GM04503 (cell line): Measurements from ENCODE around the gene FABP3.
"Not testable (repeated sequence)": the region's sequence is repeated elsewhere in the genome, so short reads cannot be mapped to it uniquely, and the experiment has no call there.

Experiments
- DNase-seq: peaks from one replicate; pipeline ENCODE4 v3.0.0-alpha.2; 2012; ENCODE audit warnings: low read depth

Gene FABP3

DNA sequence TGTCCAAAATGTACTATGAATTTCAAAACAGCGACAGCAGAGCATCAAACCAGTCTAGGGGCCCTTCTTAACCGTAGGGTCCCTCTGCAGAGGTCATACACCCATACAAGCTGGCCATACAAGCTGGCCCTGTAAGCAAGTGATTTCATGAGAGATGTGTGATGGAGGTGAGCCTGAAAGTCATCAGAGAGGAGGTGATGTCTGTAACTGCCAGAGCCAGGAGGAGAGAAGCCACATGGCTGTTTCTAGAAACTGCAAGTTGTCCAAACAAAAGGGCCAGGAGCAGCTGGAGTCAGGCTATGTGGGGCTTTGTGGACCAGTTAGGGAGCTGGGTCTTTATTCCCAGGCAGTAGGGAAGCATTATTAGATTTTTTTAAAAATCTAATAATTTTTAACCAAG, 25.4 kb upstream of the FABP3 start:
- no peak for DNase-seq

DNA sequence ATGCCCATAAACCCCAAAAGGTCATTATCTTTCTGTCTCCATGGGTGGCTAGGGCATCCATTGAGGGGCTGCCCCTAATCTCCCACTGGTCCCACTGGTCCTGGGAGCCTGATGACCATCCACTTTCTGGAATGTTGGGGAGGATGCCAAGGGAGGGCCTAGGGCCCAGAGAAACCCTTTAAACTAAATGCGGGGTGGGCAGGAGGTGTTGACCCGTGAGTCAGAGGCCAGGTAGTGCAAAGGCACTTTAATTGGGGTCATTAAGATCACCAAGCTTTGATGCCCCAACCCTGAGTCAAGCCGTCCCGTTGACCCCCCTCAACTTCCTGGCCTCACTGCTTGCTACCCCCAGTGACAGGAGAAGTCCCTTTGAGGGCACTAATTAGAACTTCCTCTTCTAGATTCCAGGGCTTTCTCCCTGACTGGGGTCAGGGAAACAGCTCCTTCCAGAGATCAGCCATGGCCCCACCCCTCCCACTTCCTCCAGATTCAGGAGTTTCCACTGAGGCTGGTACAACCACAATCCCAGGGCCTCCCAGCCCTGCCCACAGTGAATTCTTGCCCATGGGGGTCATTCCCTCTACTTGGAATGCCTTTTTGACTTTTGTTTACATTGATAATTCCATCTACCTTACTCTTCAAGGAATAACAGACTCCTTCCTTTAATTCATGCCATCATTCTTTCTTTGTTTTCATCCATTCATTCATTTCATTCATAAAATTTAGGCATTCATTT, 24.7 kb upstream of the FABP3 start:
- no peak for DNase-seq

DNA sequence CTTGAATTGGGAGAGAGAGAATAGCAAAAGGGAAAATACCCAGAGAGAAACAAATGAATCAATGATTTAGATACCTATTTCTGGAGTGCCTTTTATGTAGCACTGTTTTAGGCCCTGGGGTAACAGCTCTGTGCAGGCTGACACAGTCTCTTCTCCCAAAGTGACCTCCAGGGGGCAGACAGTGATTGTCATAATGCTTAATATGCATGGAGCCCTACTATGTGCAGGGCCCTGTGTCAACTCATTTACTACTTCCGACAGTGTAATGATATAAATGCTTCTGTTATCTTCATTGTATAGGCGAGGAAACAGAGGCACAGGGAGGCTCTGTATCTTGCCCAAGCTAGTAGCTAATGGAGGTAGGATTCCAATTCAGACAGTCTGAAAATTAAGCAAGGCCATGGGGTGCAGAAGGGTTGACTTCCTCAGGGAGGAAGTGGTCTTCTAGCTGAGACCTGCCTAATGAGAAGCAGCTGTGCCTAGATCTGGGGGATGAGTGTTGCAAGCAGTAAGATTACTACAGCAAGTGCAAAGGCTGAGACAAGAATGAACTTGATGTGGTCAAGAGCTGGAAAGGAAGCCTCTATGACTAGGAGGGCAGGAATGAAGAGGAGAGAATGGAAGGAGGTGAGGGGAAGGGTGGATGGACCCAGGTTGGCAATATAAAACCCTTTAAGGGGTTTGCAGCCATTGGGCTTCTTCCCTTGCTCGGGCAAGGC, 23.9 kb upstream of the FABP3 start:
- peak; percentile 98 for DNase-seq

DNA sequence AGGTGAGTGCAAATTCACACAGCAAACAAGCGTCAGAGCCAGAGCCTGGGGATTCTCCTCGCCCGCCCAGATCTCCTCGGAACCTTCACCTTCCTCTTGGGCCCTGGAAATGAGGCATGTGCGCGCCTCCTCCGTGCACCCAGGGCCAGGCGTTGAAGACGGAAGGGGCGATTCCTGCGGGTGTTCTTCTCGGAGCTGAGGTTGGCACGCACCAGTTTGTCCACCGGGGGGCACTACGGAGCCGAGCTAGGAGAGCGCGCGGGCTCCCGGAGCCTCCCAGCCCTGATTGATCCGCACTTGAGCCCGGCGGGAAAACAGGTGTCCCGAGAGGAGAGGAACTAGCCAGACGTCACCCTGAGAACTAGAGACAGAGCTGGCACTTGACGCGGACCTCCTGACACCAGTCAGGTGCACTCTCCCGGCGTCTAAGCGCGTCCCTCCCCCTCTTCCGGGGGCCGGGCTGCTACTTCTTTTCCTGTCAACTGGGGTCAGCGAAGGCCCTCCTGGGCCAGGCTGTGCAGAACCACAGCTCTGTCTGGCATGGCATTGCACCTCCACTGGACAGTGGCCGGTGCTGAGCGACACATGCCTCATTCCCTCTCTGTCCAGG, 21.8 kb upstream of the FABP3 start:
- no peak for DNase-seq

DNA sequence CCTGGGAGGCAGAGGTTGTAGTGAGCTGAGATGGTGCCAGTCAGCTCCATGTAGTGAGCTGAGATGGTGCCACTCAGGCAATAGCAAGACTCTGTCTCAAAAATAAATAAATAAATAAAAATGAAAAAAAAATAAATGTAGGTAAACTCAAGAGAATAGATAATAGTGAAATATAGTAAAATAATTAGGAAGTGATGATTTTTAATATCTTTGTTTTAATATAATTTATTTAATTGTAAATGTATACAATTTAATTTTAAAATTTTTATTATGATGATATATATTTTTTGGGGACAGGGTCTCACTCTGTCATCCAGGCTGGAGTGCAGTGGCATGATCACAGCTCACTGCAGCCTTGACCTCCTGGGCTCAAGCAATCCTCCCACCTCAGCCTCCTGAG, 20.6 kb upstream of the FABP3 start:
- no peak for DNase-seq

DNA sequence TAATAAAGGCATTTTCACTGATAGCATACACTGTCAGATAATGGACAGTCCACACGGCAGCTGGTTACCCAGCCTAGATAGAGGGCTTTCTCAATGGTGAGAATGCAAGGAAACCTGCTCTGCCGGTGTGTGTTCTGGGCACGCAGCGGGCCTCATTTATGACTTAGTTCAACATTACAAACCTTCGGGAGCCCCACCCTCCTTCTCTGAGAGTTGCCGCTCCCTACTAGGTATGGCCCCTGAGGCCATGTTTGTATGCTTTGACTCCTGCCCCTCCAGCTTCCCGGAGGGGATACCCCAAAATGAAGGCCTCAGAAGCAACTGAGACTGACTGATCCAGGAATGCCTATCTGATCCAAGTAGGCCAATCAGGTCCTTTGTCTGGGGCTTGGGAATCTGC, 17.2 kb upstream of the FABP3 start:
- no peak for DNase-seq

DNA sequence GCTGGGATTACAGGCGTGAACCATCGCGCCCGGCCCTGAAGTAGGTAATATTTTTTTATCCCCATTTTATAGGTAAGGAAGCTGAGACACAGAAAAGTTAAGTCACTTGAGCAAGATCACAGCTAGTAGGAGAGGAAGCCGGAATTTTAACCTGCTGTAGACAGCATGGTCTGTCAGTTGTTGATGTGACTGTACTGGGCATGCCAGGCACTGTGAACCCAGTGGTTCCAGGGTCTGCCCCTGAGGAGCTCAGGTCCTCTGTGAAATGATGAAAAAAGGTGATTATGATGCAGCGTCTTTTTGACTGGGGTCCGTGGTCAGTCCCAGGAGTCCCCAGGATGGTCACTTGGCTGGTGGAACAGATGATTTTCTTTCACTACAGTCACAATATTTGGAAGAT, 16.7 kb upstream of the FABP3 start:
- DNase-seq: no peak

DNA sequence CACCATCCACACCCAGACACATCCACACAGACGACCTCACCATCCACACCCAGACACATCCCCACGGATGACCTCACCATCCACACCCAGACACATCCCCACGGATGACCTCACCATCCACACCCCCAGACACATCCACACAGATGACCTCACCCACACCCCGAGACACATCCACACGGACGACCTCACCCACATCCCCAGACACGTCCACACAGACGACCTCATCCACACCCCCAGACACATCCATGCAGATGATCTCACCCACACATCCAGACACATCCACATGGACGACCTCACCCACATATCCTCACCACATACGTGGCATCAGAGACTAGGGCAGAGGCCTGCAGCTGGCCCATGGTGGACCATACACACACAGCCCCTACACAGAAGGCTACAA, 14.7 kb upstream of the FABP3 start:
- no peak for DNase-seq

DNA sequence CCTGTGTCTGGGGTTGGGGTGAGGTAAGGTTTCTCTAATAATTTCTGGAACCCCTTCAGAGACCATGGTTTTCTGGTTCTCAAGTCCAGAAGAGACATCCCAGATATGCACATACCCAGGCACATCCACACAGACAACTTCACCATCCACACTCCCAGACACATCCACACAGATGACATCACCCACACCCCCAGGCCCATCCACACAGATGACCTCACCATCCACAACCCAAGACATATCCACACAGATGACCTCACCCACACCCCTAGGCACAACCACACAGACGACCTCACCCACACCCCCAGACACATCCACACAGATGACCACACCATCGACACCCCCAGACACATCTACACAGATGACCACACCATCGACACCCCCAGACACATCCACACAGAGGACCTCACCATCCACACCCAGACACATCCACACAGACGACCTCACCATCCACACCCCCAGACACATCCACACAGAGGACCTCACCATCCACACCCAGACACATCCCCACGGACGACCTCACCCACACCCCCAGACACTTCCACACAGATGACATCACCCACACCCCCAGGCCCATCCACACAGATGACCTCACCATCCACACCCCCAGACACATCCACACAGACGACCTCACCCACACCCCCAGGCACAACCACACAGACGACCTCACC, 13.8 kb upstream of the FABP3 start:
- DNase-seq: not testable (repeated sequence)

DNA sequence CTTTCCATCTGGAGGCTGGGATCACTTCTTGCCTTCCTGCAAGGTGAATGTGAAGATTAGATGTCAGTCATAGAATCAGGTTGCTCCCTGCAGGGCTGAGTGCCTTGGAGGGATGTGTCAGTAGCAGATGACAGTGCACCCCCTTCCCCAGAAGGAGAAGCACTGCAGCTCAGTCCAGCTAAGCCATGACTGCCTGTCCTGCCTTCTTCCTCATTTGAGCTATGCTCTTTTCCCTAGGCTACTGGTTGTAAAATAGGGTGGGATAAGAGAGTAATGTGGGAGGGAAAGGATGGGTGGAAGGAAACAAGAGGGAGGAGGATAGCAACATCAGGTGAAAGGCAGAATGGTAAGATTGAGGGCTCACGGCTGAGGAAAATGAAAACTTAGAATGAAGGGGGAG, 11.1 kb upstream of the FABP3 start:
- no peak for DNase-seq

DNA sequence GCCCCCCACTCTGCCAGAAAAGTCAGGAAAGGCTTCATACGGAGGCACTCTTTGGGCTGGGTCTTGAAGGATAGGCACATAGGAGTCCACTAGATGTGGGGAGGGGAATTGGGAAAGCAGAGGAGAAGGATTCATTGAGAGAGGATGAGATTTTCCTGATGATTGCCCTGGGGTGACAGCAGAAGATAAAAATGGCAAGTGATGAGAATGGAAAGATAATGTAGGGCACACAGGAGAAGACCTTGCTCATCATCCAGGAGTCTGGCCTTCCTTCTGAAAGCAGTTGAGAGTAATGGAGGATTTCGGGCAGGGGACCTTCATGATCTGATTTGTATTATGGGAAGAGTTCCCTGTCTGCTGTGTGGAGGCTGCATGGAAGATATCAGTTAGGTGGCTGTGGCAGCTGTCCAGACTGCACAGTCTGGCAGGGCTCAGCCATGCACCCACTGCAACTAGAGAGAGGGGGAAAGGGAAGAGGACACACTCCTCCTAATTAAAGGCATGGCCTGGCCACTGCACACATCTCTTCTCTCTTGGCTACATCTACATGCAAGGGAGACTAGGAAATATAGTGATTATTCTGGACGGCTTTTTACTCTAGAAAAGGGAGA, 9.6 kb upstream of the FABP3 start:
- DNase-seq: no peak

DNA sequence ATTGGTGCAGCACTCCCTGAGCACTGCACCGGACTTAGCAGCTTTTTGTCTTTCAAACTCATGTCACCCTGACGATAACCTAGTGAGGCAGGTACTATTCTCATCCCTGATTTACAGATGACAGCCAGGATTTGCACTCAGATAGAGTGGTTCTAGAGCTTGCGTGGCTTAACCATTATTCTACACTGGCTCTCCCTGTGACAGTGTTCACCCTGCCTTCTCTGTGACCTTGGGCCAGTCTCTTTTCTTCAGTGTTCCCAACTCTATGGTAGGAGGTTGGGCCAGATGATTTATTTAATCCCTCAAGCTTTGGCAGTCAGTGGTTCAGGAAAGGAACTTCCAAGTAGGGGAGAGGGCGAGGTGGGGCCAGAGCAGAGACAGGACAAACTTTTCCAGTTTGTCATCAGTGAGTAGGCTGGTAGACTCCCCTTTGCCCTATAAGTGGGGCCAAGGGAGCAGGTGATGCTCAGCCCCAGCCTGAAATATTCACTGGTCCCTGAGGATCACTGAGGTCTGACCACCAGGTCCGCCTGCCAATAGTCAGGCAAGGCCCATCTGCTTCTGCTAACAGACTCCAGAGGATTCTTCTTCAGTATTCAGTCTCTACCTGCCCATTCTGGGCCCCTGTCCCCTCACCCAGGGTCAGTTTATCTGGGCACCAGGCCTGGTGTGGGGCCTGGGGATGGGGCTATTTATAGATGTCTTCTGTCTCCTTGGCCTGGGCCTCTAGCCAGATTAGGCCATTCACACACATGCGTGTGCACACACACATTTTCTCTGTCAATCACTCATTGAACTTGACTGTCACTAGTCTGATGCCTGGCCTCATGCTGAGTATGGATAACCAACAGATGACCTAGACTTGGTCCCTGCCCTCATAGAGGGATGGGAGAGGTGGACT, 8.8 kb upstream of the FABP3 start:
- DNase-seq: no peak

DNA sequence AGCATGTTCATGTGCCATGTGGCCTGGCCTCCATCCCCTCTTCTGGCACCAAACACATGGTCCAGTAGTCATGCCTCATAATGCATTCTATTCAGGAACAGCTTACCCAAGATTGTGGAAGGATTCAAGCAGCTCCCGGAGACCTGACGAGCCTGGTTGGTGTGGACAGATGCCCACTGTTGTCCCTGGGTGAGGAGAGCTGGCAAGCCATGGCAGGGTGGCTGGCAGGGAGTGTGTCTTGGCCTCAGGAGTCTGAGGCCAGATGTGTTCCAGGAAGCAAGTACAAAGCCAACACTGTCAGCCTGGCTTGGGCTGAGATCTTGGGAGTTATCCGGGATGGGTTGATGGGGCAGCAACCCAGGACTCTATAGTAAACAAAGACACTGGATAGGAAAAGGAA, 7.3 kb upstream of the FABP3 start:
- DNase-seq: no peak

DNA sequence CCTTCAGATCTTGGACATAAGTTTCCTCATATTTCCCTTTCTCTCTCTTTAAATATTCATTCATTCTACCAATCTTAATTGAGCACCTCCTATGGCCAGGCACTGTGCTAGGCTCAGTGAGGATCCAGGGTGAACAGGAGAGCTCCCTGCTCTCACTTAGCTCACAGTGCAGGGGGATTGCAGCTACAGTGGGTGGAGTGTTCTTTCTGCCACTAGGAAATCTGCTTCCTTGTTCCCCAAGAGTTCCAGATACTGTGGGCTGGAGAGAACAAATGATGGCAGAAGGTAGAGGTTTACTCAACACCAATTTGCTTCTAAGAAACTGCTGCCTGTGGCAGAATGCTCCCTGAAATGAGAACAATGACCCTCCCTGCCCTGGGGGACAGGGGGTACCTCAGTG, 5.1 kb upstream of the FABP3 start:
- no peak for DNase-seq

DNA sequence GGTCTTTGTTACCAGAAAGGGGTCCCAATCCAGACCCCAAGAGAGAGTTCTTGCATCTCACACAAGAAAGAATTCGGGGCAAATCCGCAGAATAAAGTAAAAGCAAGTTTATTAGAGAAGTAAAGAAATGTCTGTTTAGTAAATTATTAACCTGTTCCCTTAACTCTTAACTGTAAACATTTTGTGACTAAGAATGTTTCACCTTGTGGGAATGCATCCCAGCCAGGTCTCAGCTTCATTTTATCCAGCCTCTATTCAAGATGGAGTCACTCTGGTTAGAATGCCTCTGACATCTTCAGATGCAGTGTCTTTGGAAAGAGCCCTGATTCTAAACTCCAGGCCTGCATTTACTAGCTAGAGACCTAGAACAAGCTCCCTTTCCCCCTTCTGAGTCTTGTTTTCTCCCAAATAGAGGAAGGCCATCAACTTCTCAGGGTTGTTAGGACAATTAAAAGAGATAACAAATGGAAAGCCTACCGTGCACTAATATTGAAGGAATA, 4.5 kb upstream of the FABP3 start:
- no peak for DNase-seq

DNA sequence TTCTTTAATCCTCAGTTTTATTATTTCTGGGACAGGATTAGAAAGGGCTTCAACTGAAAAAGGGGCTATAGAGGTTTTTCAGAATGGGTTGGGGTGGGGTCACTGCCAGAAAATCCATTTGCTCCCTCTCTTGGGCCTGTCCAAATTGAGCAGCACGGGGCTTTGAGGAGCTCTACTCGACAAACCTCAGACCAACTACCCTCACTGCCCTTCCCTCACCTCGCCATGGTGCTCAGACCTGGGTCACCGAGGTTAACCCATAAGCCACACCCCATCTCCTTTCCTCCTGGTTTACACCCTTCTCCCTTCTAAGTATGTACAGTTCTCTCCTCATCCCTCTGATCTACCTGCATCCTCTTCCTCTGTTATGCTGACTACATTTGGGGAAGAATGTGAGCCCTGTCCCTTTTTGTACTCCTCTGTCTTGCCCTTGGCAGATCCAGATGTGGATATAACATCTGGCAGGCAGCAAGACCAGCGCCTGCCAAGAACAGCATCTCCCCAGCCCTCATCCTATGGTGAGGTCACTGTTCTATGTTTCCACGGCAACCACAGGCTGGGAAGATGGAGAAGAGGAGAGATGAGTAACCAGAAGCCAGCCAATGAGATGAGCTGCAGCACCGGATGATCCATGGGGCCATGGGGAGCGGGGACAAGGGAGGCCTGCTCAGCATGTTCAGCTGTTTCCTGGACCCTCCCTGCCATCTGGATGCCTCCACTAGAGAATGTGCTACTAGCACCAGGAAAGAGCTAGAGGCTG, 3.7 kb upstream of the FABP3 start:
- DNase-seq: peak; percentile 90

DNA sequence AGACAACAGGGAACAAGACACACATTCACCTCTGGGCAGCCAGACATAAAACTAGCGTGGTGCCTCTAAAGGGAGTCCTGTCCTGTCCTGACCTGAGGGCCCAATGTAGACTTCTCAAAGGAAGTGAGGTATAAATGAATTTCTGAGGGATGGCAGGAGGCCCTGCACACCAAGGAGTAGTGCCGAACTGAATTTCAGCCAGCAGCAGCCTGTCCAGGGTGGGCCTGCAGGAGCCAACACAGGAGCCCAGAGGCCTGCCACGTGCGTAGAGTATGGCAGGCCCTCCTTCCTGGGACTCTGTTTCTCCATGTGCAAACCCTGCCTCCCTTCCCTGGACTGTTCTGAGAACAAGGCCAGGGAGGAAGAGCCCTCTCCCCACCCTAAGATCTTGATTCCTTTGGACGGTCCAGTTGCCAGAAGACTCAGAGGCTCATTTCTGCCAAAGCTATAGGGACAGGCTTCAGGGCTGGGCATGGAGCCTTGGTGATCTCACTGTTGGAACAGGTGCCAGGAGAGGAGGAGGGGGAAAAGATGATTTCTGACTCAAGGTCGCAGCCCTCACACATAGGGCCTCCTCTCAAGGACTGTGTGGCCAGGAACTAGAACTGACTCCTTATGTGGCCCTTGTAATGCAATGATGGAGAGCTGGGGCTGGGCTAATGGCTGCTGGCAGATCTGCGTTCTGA, 1.8 kb upstream of the FABP3 start:
- DNase-seq: no peak

DNA sequence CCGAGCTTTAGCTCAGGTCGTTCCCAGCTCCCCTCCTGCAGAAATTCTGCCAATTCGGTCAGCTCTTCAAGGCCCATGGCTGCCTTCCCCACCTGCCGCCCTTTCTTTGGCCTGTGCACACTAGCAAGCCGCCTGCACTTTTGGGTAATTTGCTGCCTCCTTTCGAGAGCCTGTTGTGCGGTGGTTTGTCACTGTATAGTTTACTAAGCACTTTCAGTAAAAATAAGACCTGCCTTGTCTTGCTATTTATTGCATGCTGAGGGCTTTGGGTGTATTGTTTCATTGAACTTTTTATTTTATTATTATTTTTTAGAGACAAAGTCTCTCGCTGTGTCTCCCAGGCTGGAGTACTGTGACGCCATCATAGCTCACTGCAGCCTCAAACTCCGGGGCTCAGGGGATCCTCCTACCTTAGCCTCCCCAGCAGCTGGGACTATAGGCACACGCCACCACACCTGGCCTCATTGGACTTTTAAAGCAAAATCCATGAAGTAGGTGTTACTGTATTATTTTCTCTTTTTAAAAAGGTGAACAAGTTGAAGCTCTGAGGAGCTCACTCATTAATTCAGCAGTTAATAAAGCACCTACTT, 1.1 kb upstream of the FABP3 start:
- no peak for DNase-seq

DNA sequence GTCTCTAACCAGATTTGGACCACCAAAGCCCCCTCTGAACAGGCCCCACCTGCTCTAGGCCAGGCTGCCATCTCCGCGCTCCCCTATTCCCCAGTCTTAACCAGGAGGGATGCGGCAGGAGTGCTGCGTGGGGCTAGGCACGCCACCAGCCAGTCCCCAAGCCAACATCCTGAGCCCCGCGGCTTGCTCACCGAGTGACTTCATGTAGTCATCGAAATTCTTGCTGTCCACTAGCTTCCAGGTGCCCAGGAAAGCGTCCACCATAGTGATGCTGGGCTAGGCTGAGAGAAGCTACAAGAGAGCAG, 173 bp downstream of the FABP3 start:
- DNase-seq: no peak

DNA sequence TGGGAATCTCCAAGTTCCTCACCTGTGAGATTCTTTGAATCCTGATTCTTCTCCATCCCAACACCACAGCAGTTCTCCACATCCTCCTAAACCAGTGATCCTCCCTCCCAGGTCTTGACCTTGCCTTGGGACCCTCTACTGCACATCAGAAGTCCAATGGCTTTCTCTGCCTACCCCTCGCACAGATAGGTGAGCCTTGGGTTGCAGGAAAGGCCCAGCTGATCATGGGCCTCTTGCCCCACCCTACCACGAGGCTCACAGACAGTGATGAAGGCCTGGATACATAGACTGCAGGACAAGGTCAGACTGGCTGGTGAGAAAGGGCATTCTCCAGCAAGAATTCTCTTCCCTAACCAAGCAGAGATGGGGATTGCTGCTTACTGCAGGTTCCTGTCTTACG, 825 bp downstream of the FABP3 start:
- no peak for DNase-seq
